Trophoblast cell (in vitro differentiated cells and primary cell): Measurements from ENCODE around the gene CD69.
"Not testable (repeated sequence)": the region's sequence is repeated elsewhere in the genome, so short reads cannot be mapped to it uniquely, and the experiment has no call there.

Experiments
- DNase-seq, 2 donors: peaks; one replicate each; pipeline ENCODE4 v3.0.0-alpha.2; 2016
- H2AFZ ChIP-seq: 2 replicates; pipeline ENCODE4 v1.6.1; 2013; ENCODE audit warnings: low read length, moderate library complexity, mild to moderate bottlenecking; ENCODE audit not compliant: insufficient read depth, poor library complexity
- H2AK5ac ChIP-seq: 2 replicates; pipeline ENCODE4 v1.6.1; 2013; ENCODE audit warnings: mild to moderate bottlenecking, low read length
- H2BK120ac ChIP-seq: 2 replicates; pipeline ENCODE4 v1.6.1; 2013; ENCODE audit warnings: low read length, mild to moderate bottlenecking, moderate library complexity; ENCODE audit not compliant: insufficient read depth, poor library complexity
- H2BK12ac ChIP-seq: 2 replicates; pipeline ENCODE4 v1.6.1; 2013; ENCODE audit warnings: mild to moderate bottlenecking, low read length, moderate library complexity
- H2BK5ac ChIP-seq: 2 replicates; pipeline ENCODE4 v1.6.1; 2013; ENCODE audit warnings: low read length, low read depth, moderate library complexity, mild to moderate bottlenecking; ENCODE audit not compliant: poor library complexity
- H3K14ac ChIP-seq: 2 replicates; pipeline ENCODE4 v1.6.1; 2013; ENCODE audit warnings: mild to moderate bottlenecking, low read length
- H3K18ac ChIP-seq: 2 replicates; pipeline ENCODE4 v1.6.1; 2013; ENCODE audit warnings: mild to moderate bottlenecking, low read length
- H3K23ac ChIP-seq: 2 replicates; pipeline ENCODE4 v1.6.1; 2013; ENCODE audit warnings: low read length
- H3K27ac ChIP-seq: 2 replicates; pipeline ENCODE4 v1.5.1; 2013; ENCODE audit warnings: low read depth, mild to moderate bottlenecking, inconsistent platforms, low read length, moderate library complexity
- H3K27me3 ChIP-seq: 2 replicates; pipeline ENCODE4 v1.6.1; 2013; ENCODE audit warnings: inconsistent platforms, mild to moderate bottlenecking, low read length, moderate library complexity; ENCODE audit not compliant: insufficient read depth
- H3K36me3 ChIP-seq, 2 experiments: 1 replicate in 1 of 2; 2 replicates in 1 of 2; pipeline ENCODE4 v1.6.1; 2013; ENCODE audit warnings: low read length in 2 of 2, mild to moderate bottlenecking in 2 of 2, moderate library complexity in 1 of 2; ENCODE audit not compliant: insufficient read depth in 2 of 2, control insufficient read depth in 1 of 2
- H3K4ac ChIP-seq: 2 replicates; pipeline ENCODE4 v1.6.1; 2013; ENCODE audit warnings: low read depth, mild to moderate bottlenecking, low read length, moderate library complexity
- H3K4me1 ChIP-seq, 2 experiments: 1 replicate in 1 of 2; 2 replicates in 1 of 2; pipeline ENCODE4 v1.6.1; 2013; ENCODE audit warnings: low read length in 2 of 2, mild to moderate bottlenecking in 2 of 2, moderate library complexity in 1 of 2; ENCODE audit not compliant: insufficient read depth in 2 of 2, control insufficient read depth in 1 of 2
- H3K4me2 ChIP-seq: 2 replicates; pipeline ENCODE4 v1.6.1; 2013; ENCODE audit warnings: inconsistent platforms, mild to moderate bottlenecking, low read length, moderate library complexity
- H3K4me3 ChIP-seq: 2 replicates; pipeline ENCODE4 v1.5.1; 2013; ENCODE audit warnings: mild to moderate bottlenecking, low read depth, low read length, inconsistent platforms
- H3K79me1 ChIP-seq: one replicate; pipeline ENCODE4 v1.6.1; 2013; ENCODE audit warnings: low read length
- H3K79me2 ChIP-seq: 2 replicates; pipeline ENCODE4 v1.6.1; 2013; ENCODE audit warnings: low read length, mild to moderate bottlenecking; ENCODE audit not compliant: control insufficient read depth, insufficient read depth, poor library complexity
- H3K9ac ChIP-seq: 2 replicates; pipeline ENCODE4 v1.6.1; 2013; ENCODE audit warnings: mild to moderate bottlenecking, low read length
- H3K9me3 ChIP-seq: 2 replicates; pipeline ENCODE4 v1.6.1; 2013; ENCODE audit warnings: low read depth, mild to moderate bottlenecking, control low read depth, inconsistent platforms, low read length; ENCODE audit not compliant: insufficient read depth
- H4K12ac ChIP-seq: 2 replicates; pipeline ENCODE4 v1.6.1; 2013; ENCODE audit warnings: low read depth, mild to moderate bottlenecking, low read length, moderate library complexity
- H4K8ac ChIP-seq: 2 replicates; pipeline ENCODE4 v1.6.1; 2013; ENCODE audit warnings: low read depth, mild to moderate bottlenecking, low read length, moderate library complexity
- H4K91ac ChIP-seq: one replicate; pipeline ENCODE4 v1.6.1; 2013; ENCODE audit warnings: low read depth, mild to moderate bottlenecking, low read length, moderate library complexity
- WGBS: extraction: QIAGEN DNeasy Blood & Tissue Kit; methylation state at CpG from one replicate; pipeline ENCODE4 v1.1.7; 2013; ENCODE audit warnings: missing lambda C conversion rate; ENCODE audit not compliant: insufficient read length, insufficient coverage; ENCODE audit errors: extremely low coverage; 5-methylcytosine and 5-hydroxymethylcytosine counted together

Gene CD69

DNA sequence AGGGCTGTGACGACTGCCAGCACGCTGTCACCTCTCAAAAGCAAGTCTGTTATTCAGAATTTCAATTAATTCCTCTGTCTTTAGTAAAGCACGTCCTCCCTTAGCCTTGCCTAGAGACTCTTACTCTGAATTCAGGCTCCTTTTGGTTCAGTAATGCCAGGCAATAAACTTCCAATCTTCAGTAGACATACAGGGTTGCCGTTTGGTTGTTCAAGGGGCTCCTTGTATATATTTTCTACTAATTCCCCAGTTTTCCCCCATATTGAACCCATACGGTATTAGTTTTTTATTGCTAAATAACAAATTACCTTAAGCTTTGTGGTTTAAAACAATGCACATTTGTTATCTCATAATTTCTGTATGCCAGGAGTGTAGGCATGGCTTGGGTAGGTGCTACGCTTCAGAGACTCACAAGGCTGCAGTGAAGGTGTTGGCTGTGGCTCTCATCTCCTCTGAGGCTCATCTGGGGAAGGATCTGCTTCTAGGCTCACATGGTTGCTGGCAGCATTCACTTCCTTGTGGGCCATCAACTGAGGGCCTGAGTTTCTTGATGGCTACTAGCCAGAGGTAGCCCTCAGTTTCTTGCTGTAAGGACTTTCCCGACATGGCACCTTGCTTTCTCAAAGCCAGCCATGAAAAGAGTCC lies 20.5 kb downstream of the CD69 start:
- no peak overlapping the region for H2BK5ac ChIP-seq
- H4K91ac ChIP-seq, result no peak overlapping the region
- no peak overlapping the region for H3K18ac ChIP-seq
- H3K9me3 ChIP-seq, result no peaks in the 10 kb centered on the region
- H3K4me2 ChIP-seq, result no peak overlapping the region
- H4K12ac ChIP-seq, result no peak overlapping the region
- no peak overlapping the region for H3K4ac ChIP-seq
- no peak overlapping the region for H2BK120ac ChIP-seq
- no peaks in the 10 kb centered on the region for H3K79me1 ChIP-seq
- H3K79me2 ChIP-seq, result no peaks in the 10 kb centered on the region
- H2AFZ ChIP-seq, result no peak overlapping the region
- H3K27ac ChIP-seq, result no peak overlapping the region
- H4K8ac ChIP-seq, result no peak overlapping the region
- no peak overlapping the region for H2AK5ac ChIP-seq
- H3K23ac ChIP-seq, result no peak overlapping the region
- H3K9ac ChIP-seq, result no peak overlapping the region
- H2BK12ac ChIP-seq, result no peak overlapping the region
- no peak overlapping the region for H3K14ac ChIP-seq
- no CpG with 5 or more reads among the region's 7 CpGs for WGBS
- peak in 1 of 2 donors; percentile 31 for DNase-seq
- no peak overlapping the region for H3K4me3 ChIP-seq
- H3K36me3 ChIP-seq, result no peaks in the 10 kb centered on the region
- H3K4me1 ChIP-seq, result peaks cover 2 to 3% of the 10 kb centered on the region in 2 experiments
- H3K27me3 ChIP-seq, result no peaks in the 10 kb centered on the region

DNA sequence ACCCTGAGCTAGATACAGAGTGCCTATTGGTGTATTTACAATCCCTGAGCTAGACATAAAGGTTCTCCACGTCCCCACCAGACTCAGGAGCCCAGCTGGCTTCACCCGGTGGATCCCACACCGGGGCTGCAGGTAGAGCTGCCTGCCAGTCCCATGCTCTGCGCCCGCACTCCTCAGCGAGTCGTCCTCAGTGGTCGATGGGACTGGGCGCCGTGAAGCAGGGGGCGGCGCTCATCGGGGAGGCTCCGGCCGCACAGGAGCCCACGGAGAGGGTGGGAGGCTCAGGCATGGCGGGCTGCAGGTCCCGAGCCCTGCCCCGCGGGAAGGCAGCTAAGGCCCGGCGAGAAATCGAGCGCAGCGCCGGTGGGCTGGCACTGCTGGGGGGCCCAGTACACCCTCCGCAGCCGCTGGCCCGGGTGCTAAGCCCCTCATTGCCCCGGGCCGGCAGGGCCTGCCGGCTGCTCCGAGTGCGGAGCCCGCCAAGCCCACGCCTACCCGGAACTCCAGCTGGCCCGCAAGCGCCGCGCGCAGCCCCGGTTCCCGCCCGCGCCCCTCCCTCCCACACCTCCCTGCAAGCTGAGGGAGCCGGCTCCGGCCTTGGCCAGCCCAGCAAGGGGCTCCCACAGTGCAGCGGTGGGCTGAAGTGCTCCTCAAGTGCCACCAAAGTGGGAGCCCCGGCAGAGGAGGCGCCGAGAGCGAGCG lies 21.1 kb downstream of the CD69 start:
- peak in 1 of 2 donors; percentile 41 for DNase-seq
- H2BK5ac ChIP-seq, H3K27ac ChIP-seq, H4K8ac ChIP-seq, H2AFZ ChIP-seq, H3K79me2 ChIP-seq, H3K4me2 ChIP-seq, H2AK5ac ChIP-seq, H3K79me1 ChIP-seq, H2BK120ac ChIP-seq, H3K18ac ChIP-seq, H3K23ac ChIP-seq, H3K14ac ChIP-seq, H3K4me1 ChIP-seq, H2BK12ac ChIP-seq, H4K12ac ChIP-seq, H3K9ac ChIP-seq, H3K4ac ChIP-seq, H3K9me3 ChIP-seq, H3K4me3 ChIP-seq, H4K91ac ChIP-seq, H3K27me3 ChIP-seq, H3K36me3 ChIP-seq: not testable (repeated sequence)
- WGBS, result no CpG with 5 or more reads among the region's 54 CpGs

DNA sequence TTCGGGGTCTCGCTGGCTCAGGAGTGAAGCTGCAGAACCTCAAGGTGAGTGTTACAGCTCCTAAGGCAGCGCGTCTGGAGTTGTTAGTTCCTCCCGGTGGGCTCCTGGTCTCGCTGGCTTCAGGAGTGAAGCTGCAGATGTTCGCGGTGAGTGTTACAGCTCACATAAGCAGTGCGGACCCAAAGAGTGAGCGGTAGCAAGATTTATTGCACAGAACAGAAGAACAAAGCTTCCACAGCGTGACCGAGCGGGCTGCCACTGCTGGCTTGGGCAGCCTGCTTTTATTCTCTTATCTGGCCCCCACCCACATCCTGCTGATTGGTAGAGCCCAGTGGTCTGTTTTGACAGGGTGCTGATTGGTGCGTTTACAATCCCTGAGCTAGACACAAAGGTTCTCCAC lies 21.8 kb downstream of the CD69 start:
- H3K79me2 ChIP-seq, H4K12ac ChIP-seq, H3K9me3 ChIP-seq, H3K36me3 ChIP-seq, H3K4me2 ChIP-seq, H3K4me3 ChIP-seq, H2AK5ac ChIP-seq, DNase-seq, H3K27ac ChIP-seq, H2BK120ac ChIP-seq, H3K27me3 ChIP-seq, H3K18ac ChIP-seq, H3K79me1 ChIP-seq, H3K4ac ChIP-seq, H3K4me1 ChIP-seq, H2AFZ ChIP-seq, H4K91ac ChIP-seq, H2BK5ac ChIP-seq, H3K14ac ChIP-seq, H3K23ac ChIP-seq, H4K8ac ChIP-seq, H2BK12ac ChIP-seq, H3K9ac ChIP-seq: not testable (repeated sequence)
- no CpG with 5 or more reads among the region's 14 CpGs for WGBS

DNA sequence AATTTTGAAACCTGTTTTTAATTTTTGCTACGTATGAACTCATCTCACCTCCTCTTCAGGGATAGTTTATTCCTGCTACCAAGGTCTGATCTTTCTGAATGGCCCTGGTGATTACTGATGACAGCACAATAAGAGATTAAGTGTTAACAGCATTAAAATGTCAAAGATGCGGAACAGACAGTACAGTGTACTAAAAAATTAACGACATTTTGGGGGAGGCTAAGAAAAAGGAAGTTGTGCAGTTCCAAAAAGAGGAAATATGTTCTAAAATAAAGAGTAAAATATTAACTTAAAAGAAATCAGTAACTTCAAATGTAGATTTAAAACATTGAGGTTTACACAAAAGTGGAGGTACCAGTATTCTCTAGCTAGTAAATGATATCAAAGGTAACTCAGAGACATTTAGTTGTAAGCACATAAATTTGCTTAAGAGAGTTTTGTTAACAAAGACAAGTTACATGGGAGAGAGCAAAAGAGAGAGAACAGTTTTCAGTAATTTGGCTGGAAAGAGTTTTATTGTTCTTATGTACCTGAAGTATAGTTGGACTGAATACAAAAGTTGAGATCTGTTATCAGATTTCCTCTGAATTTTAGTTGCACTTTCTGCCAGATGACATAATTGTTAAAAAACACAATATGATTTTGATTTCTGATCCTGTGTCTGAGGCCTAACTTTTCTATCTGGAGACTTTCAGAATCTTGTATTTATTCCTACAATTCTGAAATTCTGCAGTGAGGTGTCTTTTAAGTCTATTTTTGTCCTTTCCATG lies 23.6 kb downstream of the CD69 start:
- DNase-seq, result no peak
- H3K23ac ChIP-seq, result no peak overlapping the region
- no peaks in the 10 kb centered on the region for H3K79me1 ChIP-seq
- no peaks in the 10 kb centered on the region for H3K27me3 ChIP-seq
- no peak overlapping the region for H3K27ac ChIP-seq
- no peak overlapping the region for H4K8ac ChIP-seq
- H3K18ac ChIP-seq, result no peak overlapping the region
- H2BK5ac ChIP-seq, result no peak overlapping the region
- WGBS, result no CpG with 5 or more reads among the region's 3 CpGs
- H2AK5ac ChIP-seq, result no peak overlapping the region
- H2AFZ ChIP-seq, result no peak overlapping the region
- H3K4me1 ChIP-seq, result no peaks in the 10 kb centered on the region
- H3K79me2 ChIP-seq, result no peaks in the 10 kb centered on the region
- H3K36me3 ChIP-seq, result no peaks in the 10 kb centered on the region
- no peaks in the 10 kb centered on the region for H3K9me3 ChIP-seq
- no peak overlapping the region for H2BK120ac ChIP-seq
- no peak overlapping the region for H3K9ac ChIP-seq
- H3K4me2 ChIP-seq, result no peak overlapping the region
- no peak overlapping the region for H3K4me3 ChIP-seq
- no peak overlapping the region for H4K12ac ChIP-seq
- no peak overlapping the region for H3K4ac ChIP-seq
- H2BK12ac ChIP-seq, result no peak overlapping the region
- H4K91ac ChIP-seq, result no peak overlapping the region
- no peak overlapping the region for H3K14ac ChIP-seq
